Osteoblast (primary cell): ENCODE results near the gene EFHC2. TPM values are rescaled to one million over a fixed set of nuclear protein-coding genes. Genes with fewer than 3 reads are reported as not detected.

ENCODE experiments used
- DNase-seq: peaks from one replicate; pipeline ENCODE4 v3.0.0; 2011; ENCODE audit warnings: low spot score, mixed read lengths; ENCODE audit not compliant: insufficient read length; ENCODE audit errors: missing footprints
- H2AFZ ChIP-seq: 2 replicates; pipeline ENCODE4 v1.6.0; 2011; ENCODE audit warnings: mild to moderate bottlenecking, low read length
- H3K27ac ChIP-seq: 2 replicates; pipeline ENCODE4 v1.5.1; 2011; ENCODE audit warnings: mild to moderate bottlenecking, low read depth, low read length, moderate library complexity
- H3K27me3 ChIP-seq: 2 replicates; pipeline ENCODE4 v1.6.0; 2012; ENCODE audit warnings: mild to moderate bottlenecking, control low read depth, inconsistent platforms, low read length, moderate library complexity; ENCODE audit not compliant: insufficient read depth
- H3K36me3 ChIP-seq: 2 replicates; pipeline ENCODE4 v1.5.1; 2011; ENCODE audit warnings: mild to moderate bottlenecking, low read length, control low read depth, moderate library complexity; ENCODE audit not compliant: insufficient read depth
- H3K4me1 ChIP-seq: 2 replicates; pipeline ENCODE4 v1.5.1; 2011; ENCODE audit warnings: mild to moderate bottlenecking, low read length, control low read depth, moderate library complexity; ENCODE audit not compliant: insufficient read depth
- H3K4me2 ChIP-seq: 2 replicates; pipeline ENCODE4 v1.6.0; 2011; ENCODE audit warnings: mild to moderate bottlenecking, low read length; ENCODE audit not compliant: insufficient read depth
- H3K4me3 ChIP-seq: fragments of 200-600 bp; sonication (generic); 3 replicates; pipeline ENCODE4 v1.5.1; 2012; ENCODE audit warnings: mild to moderate bottlenecking, low read length, inconsistent platforms; ENCODE audit not compliant: insufficient read depth
- H3K79me2 ChIP-seq: 2 replicates; pipeline ENCODE4 v1.6.0; 2012; ENCODE audit warnings: mild to moderate bottlenecking, low read length, control low read depth, inconsistent platforms; ENCODE audit not compliant: insufficient read depth
- H3K9me3 ChIP-seq: 2 replicates; pipeline ENCODE4 v1.5.1; 2011; ENCODE audit warnings: low read depth, low read length, control low read depth
- H4K20me1 ChIP-seq: 2 replicates; pipeline ENCODE4 v1.6.0; 2012; ENCODE audit warnings: mild to moderate bottlenecking, low read length, control low read depth; ENCODE audit not compliant: insufficient read depth
- total RNA-seq: library from RNA; depleted of rRNA; stranded (reverse); fragments of >200 nt; gene quantifications from 2 replicates; pipeline ENCODE4 v1.2.3, GENCODE V29; 2012
- TF ChIP-seq, protein P1 (sequence below): IDR thresholded peaks from 2 replicates; pipeline ENCODE4 v1.5.1; 2011; ENCODE audit warnings: mild to moderate bottlenecking, low read depth, low read length, moderate library complexity; ENCODE audit errors: extremely low read depth

Gene EFHC2
- total RNA-seq, 1 donor: 3.6 TPM

DNA sequence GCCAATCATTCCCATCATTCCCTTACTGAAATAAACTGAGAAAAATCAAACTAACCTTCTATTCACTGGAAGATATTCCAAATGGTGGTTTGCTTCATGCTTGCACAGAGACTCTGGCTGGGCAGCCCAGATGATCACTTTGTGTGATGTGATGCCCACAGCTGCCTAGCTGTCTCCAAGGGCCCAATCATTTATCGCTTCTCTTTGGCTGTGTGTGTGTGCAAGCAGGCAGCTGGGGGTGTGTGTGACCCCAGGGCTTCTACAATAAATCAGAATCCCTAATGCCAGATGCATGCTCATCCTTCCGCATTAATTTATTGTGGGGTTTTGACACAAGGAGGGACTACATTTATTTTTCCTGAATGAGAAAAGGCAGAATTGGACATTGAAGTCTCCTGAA, 230.1 kb downstream of the EFHC2 start:
- Histone ChIP-seq H3K27ac (no peak overlapping the region), H3K79me2 (no peaks in the 10 kb centered on the region), H3K4me1 (no peaks in the 10 kb centered on the region), H3K9me3 (no peaks in the 10 kb centered on the region), H4K20me1 (no peaks in the 10 kb centered on the region), H2AFZ (no peak overlapping the region), H3K4me3 (no peak overlapping the region), H3K36me3 (no peaks in the 10 kb centered on the region), H3K27me3 (peaks cover 4% of the 10 kb centered on the region), H3K4me2 (no peak overlapping the region)
- TF ChIP-seq, protein P1, sequence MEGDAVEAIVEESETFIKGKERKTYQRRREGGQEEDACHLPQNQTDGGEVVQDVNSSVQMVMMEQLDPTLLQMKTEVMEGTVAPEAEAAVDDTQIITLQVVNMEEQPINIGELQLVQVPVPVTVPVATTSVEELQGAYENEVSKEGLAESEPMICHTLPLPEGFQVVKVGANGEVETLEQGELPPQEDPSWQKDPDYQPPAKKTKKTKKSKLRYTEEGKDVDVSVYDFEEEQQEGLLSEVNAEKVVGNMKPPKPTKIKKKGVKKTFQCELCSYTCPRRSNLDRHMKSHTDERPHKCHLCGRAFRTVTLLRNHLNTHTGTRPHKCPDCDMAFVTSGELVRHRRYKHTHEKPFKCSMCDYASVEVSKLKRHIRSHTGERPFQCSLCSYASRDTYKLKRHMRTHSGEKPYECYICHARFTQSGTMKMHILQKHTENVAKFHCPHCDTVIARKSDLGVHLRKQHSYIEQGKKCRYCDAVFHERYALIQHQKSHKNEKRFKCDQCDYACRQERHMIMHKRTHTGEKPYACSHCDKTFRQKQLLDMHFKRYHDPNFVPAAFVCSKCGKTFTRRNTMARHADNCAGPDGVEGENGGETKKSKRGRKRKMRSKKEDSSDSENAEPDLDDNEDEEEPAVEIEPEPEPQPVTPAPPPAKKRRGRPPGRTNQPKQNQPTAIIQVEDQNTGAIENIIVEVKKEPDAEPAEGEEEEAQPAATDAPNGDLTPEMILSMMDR: no peak
- no peak for DNase-seq

- Histone ChIP-seq H3K36me3 (no peaks in the 10 kb centered on the region), H3K27ac (no peak overlapping the region), H3K9me3 (no peaks in the 10 kb centered on the region), H3K27me3 (peaks cover 9% of the 10 kb centered on the region), H3K79me2 (no peaks in the 10 kb centered on the region), H4K20me1 (no peaks in the 10 kb centered on the region), H2AFZ (no peak overlapping the region), H3K4me2 (no peak overlapping the region), H3K4me3 (no peak overlapping the region), H3K4me1 (no peaks in the 10 kb centered on the region)
- TF ChIP-seq, protein P1: no peak
- DNase-seq: no peak
These were observed 236.6 kb downstream of the EFHC2 start for GRCh38 chrX:44106864-44107263.

DNA sequence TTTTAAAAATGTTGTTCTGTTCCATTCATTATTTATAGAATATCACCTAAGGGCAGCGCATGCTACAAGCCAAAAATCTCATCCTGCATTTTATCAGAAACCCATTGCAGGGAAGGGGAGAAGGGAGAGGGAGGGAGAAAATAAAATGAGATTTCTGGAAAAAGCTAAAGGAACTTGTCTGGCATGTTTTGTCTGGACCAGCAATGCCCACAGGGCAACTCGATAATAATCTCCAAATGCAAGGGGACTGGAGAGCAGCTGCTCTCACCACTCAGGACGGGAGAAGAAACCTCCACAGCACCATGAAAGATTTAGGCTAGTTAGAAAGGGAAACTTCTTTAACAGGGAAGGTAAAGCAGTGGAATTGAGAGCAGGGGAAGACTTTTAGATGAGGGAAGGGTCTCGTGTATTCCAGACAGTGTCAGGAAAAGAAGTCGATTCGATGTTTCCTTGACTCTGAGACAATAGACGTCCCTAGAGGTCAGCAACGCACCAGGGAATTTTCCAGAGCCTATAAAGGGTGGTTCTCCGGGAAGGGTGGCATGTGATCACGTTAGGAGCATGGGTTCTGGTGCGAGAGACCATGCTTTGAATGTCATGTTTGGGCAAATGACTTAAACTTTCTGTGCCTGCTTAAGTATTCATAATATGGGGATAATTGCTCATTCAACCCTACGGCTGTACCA, 238.1 kb downstream of the EFHC2 start:
- Histone ChIP-seq H3K9me3 (no peaks in the 10 kb centered on the region), H3K27me3 (peaks cover 9% of the 10 kb centered on the region), H2AFZ (no peak overlapping the region), H3K36me3 (no peaks in the 10 kb centered on the region), H4K20me1 (no peaks in the 10 kb centered on the region), H3K4me3 (no peak overlapping the region), H3K79me2 (no peaks in the 10 kb centered on the region), H3K4me2 (no peak overlapping the region), H3K4me1 (no peaks in the 10 kb centered on the region), H3K27ac (no peak overlapping the region)
- TF ChIP-seq, protein P1: no peak
- DNase-seq: no peak

DNA sequence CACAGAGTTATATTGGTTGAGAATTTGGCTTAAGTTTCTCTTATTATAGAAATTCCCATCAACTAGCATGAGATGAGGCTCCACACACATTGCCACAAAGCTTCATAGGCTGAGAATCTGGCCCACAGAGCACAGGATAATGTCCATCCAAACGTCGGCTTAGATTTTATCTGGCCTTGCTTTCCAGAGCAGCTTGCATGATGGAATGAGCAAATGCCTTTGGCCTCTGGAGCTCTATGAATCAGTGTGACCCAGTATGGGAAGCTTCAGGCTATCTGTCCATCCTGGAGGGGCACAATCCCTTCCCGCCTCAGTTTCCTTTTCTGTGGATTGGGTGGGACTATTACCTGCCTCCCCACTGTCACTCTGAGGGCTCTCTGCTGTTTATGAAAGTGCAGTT, 238.8 kb downstream of the EFHC2 start:
- no peak for DNase-seq
- no peaks in the 10 kb centered on the region for H3K9me3 ChIP-seq
- TF ChIP-seq, protein P1: no peak
- no peak overlapping the region for H3K4me2 ChIP-seq
- no peaks in the 10 kb centered on the region for H3K79me2 ChIP-seq
- H3K27ac ChIP-seq: no peak overlapping the region
- no peaks in the 10 kb centered on the region for H4K20me1 ChIP-seq
- H3K27me3 ChIP-seq: peaks cover 12% of the 10 kb centered on the region
- no peak overlapping the region for H3K4me3 ChIP-seq
- H2AFZ ChIP-seq: no peak overlapping the region
- no peaks in the 10 kb centered on the region for H3K4me1 ChIP-seq
- no peaks in the 10 kb centered on the region for H3K36me3 ChIP-seq
